Loucy (cell line): ENCODE results near the gene BCL2L13.
"Not testable (repeated sequence)": the region's sequence is repeated elsewhere in the genome, so short reads cannot be mapped to it uniquely, and the experiment has no call there.

ENCODE experiments used
- H2AFZ ChIP-seq: fragments of 200-600 bp; sonication (generic); 2 replicates; pipeline ENCODE4 v1.6.0; 2016; ENCODE audit warnings: antibody characterized with exemption, mild to moderate bottlenecking, low read length, moderate library complexity
- H3F3A ChIP-seq: fragments of 200-600 bp; 2 replicates; pipeline ENCODE4 v1.6.0; 2016; ENCODE audit warnings: antibody characterized with exemption, low read depth, mild to moderate bottlenecking
- H3K27me3 ChIP-seq: fragments of 200-600 bp; sonication (generic); 2 replicates; pipeline ENCODE4 v1.6.1; 2014; ENCODE audit warnings: low read length, mild to moderate bottlenecking; ENCODE audit not compliant: insufficient read depth, poor library complexity, severe bottlenecking
- H3K36me3 ChIP-seq: fragments of 200-600 bp; sonication (generic); 2 replicates; pipeline ENCODE4 v1.6.1; 2016; ENCODE audit warnings: low read length; ENCODE audit not compliant: insufficient read depth
- H3K4me1 ChIP-seq: fragments of 200-600 bp; sonication (generic); 2 replicates; pipeline ENCODE4 v1.5.1; 2014; ENCODE audit warnings: low read length, mild to moderate bottlenecking; ENCODE audit not compliant: insufficient read depth, poor library complexity, severe bottlenecking
- H3K4me2 ChIP-seq: fragments of 200-600 bp; sonication (generic); 2 replicates; pipeline ENCODE4 v1.6.0; 2014; ENCODE audit warnings: antibody characterized with exemption, low read length, low read depth, mild to moderate bottlenecking; ENCODE audit not compliant: poor library complexity, severe bottlenecking
- H3K4me3 ChIP-seq: fragments of 200-600 bp; sonication (generic); 2 replicates; pipeline ENCODE4 v1.5.1; 2014; ENCODE audit warnings: low read length, mild to moderate bottlenecking, mixed read lengths; ENCODE audit not compliant: poor library complexity, severe bottlenecking
- H3K79me2 ChIP-seq: fragments of 200-600 bp; sonication (generic); 2 replicates; pipeline ENCODE4 v1.6.1; 2014; ENCODE audit warnings: low read length; ENCODE audit not compliant: insufficient read depth
- H3K9ac ChIP-seq: fragments of 200-600 bp; sonication (generic); 2 replicates; pipeline ENCODE4 v1.6.0; 2014; ENCODE audit warnings: mild to moderate bottlenecking, low read depth, low read length, moderate library complexity; ENCODE audit not compliant: poor library complexity, severe bottlenecking
- H3K9me2 ChIP-seq: fragments of 200-600 bp; sonication (generic); replicated peaks from 2 replicates; pipeline ENCODE4 v1.6.1; 2016; ENCODE audit warnings: low read depth, low read length, mixed read lengths
- H3K9me3 ChIP-seq: fragments of 200-600 bp; sonication (generic); 2 replicates; pipeline ENCODE4 v1.6.1; 2014; ENCODE audit warnings: mild to moderate bottlenecking, antibody characterized with exemption, low read length, low read depth; ENCODE audit not compliant: insufficient read depth
- H4K20me1 ChIP-seq: fragments of 200-600 bp; sonication (generic); 2 replicates; pipeline ENCODE4 v1.6.0; 2014; ENCODE audit warnings: antibody characterized with exemption, low read length, mild to moderate bottlenecking; ENCODE audit not compliant: insufficient read depth, poor library complexity, severe bottlenecking
- CTCF ChIP-seq: fragments of 200-600 bp; sonication (generic); conservative IDR thresholded peaks from 2 replicates; pipeline ENCODE4 v1.5.1; 2014; ENCODE audit warnings: mild to moderate bottlenecking, antibody characterized with exemption, low read length
- EZH2phosphoT487 ChIP-seq: fragments of 200-600 bp; IDR thresholded peaks from 2 replicates; pipeline ENCODE4 v1.6.1; 2018; ENCODE audit warnings: antibody characterized with exemption, mild to moderate bottlenecking, moderate library complexity, borderline replicate concordance

The BCL2L13 gene

GRCh38 chr22:17754233-17754925 is 115.8 kb downstream of the BCL2L13 start:
- H3K4me1 ChIP-seq: no peaks in the 10 kb centered on the region
- H3K27me3 ChIP-seq: no peaks in the 10 kb centered on the region
- H3K9me3 ChIP-seq: no peaks in the 10 kb centered on the region
- H3K9ac ChIP-seq: no peak overlapping the region
- TF ChIP-seq EZH2phosphoT487 (no peak), CTCF (peak; percentile 58)
- no peaks in the 10 kb centered on the region for H3K9me2 ChIP-seq
- H2AFZ ChIP-seq: no peak overlapping the region
- H3K4me2 ChIP-seq: no peak overlapping the region
- H3K36me3 ChIP-seq: peaks cover 5% of the 10 kb centered on the region; the same call in 1 of the 2 replicates
- H3K79me2 ChIP-seq: peaks cover 88% of the 10 kb centered on the region
- no peak overlapping the region for H3K4me3 ChIP-seq
- no peaks in the 10 kb centered on the region for H3F3A ChIP-seq
- peaks cover 38% of the 10 kb centered on the region for H4K20me1 ChIP-seq

GRCh38 chr22:17761138-17761488 is 122.6 kb downstream of the BCL2L13 start:
- H3K9me3 ChIP-seq: no peaks in the 10 kb centered on the region
- no peak overlapping the region for H3K9ac ChIP-seq
- TF ChIP-seq CTCF: no peak
- H3K4me3 ChIP-seq: no peak overlapping the region
- no peaks in the 10 kb centered on the region for H3K9me2 ChIP-seq
- no peaks in the 10 kb centered on the region for H3F3A ChIP-seq
- H3K4me1 ChIP-seq: peaks cover 18% of the 10 kb centered on the region
- H2AFZ ChIP-seq: no peak overlapping the region
- H3K36me3 ChIP-seq: no peaks in the 10 kb centered on the region
- peaks cover 38% of the 10 kb centered on the region for H4K20me1 ChIP-seq
- no peak overlapping the region for H3K4me2 ChIP-seq
- H3K27me3 ChIP-seq: no peaks in the 10 kb centered on the region
- peaks cover 95% of the 10 kb centered on the region for H3K79me2 ChIP-seq

- peaks cover 95% of the 10 kb centered on the region for H3K79me2 ChIP-seq
- H3K9me2 ChIP-seq, H3K9me3 ChIP-seq, H3K27me3 ChIP-seq, H3K4me3 ChIP-seq, H2AFZ ChIP-seq, H3K36me3 ChIP-seq, H3F3A ChIP-seq: not testable (repeated sequence)
- peaks cover 48% of the 10 kb centered on the region for H4K20me1 ChIP-seq
- peaks cover 31% of the 10 kb centered on the region for H3K4me1 ChIP-seq
- H3K4me2 ChIP-seq: peak overlapping the region; percentile 55
- peak overlapping the region; percentile 58 for H3K9ac ChIP-seq
Observed at GRCh38 chr22:17763442-17763841, 124.9 kb downstream of the BCL2L13 start.

GRCh38 chr22:17764036-17764435 is 125.5 kb downstream of the BCL2L13 start:
- H3K9ac ChIP-seq: peak overlapping the region; percentile 58
- H3K27me3 ChIP-seq: no peaks in the 10 kb centered on the region
- H3K4me2 ChIP-seq: peak overlapping the region; percentile 55
- peaks cover 32% of the 10 kb centered on the region for H3K4me1 ChIP-seq
- TF ChIP-seq EZH2phosphoT487 (no peak), CTCF (no peak)
- no peaks in the 10 kb centered on the region for H3K9me2 ChIP-seq
- no peaks in the 10 kb centered on the region for H3F3A ChIP-seq
- H3K79me2 ChIP-seq: peaks cover 93% of the 10 kb centered on the region
- no peaks in the 10 kb centered on the region for H3K9me3 ChIP-seq
- no peak overlapping the region for H2AFZ ChIP-seq
- H3K36me3 ChIP-seq: no peaks in the 10 kb centered on the region
- peak overlapping the region; percentile 7 for H3K4me3 ChIP-seq
- H4K20me1 ChIP-seq: peaks cover 46% of the 10 kb centered on the region

- Histone ChIP-seq H3K4me2 (peak overlapping the region; percentile 55), H3K4me1 (peaks cover 38% of the 10 kb centered on the region), H3K79me2 (peaks cover 95% of the 10 kb centered on the region), H4K20me1 (peaks cover 48% of the 10 kb centered on the region), H3K9ac (peak overlapping the region; percentile 58)
- not testable (repeated sequence) for H3K9me2 ChIP-seq, H3K4me3 ChIP-seq, H3K9me3 ChIP-seq, H3K27me3 ChIP-seq, H3F3A ChIP-seq, H3K36me3 ChIP-seq, H2AFZ ChIP-seq
Observed at GRCh38 chr22:17764852-17765251, 126.3 kb downstream of the BCL2L13 start.
